ENCODE measurements around the gene SKOR1.

- no peak for TF ChIP-seq POLR2AphosphoS5 (IDR thresholded peaks at IDR 0.05; ENCODE audit: low read depth, low read length)
- TF ChIP-seq SIN3A (IDR thresholded peaks at IDR 0.05; ENCODE audit: borderline replicate concordance, insufficient read depth, low read length): no peak
- no peak for TF ChIP-seq REST (IDR thresholded peaks at IDR 0.05; ENCODE audit: insufficient read depth in 1 of 2, low read depth in 2 of 2, low read length in 2 of 2)
- TF ChIP-seq TAF1 (IDR thresholded peaks at IDR 0.05; ENCODE audit: borderline replicate concordance, insufficient read depth, low read length): no peak
These were observed 20.7 kb downstream of the SKOR1 start for GRCh38 chr15:67845974-67846373.

Measured in PFSK-1 (cell line).